GM10847 (cell line): Measurements from ENCODE around the gene RNF224.

Experiments used
- POLR2A ChIP-seq: IDR thresholded peaks from 2 replicates; pipeline ENCODE4 v1.6.1; 2011; ENCODE audit not compliant: insufficient read length; ENCODE audit errors: extremely low read depth

Gene RNF224

GRCh38 chr9:137256856-137257255, 29.6 kb downstream of the RNF224 start:
- no peak for TF ChIP-seq POLR2A

GRCh38 chr9:137262909-137263285, 35.6 kb downstream of the RNF224 start:
- no peak for TF ChIP-seq POLR2A

GRCh38 chr9:137263506-137263905, 36.2 kb downstream of the RNF224 start:
- no peak for TF ChIP-seq POLR2A

- no peak for TF ChIP-seq POLR2A
These were observed 36.8 kb downstream of the RNF224 start for GRCh38 chr9:137264067-137264466.

GRCh38 chr9:137265496-137266161, 38.3 kb downstream of the RNF224 start:
- no peak for TF ChIP-seq POLR2A

- no peak for TF ChIP-seq POLR2A
These were observed 38.8 kb downstream of the RNF224 start for GRCh38 chr9:137266162-137266527.

- TF ChIP-seq POLR2A = no peak
These were observed 39.5 kb downstream of the RNF224 start for GRCh38 chr9:137266585-137267453.

GRCh38 chr9:137267933-137268355, 40.6 kb downstream of the RNF224 start:
- no peak for TF ChIP-seq POLR2A

- no peak for TF ChIP-seq POLR2A
These were observed 41.4 kb downstream of the RNF224 start for GRCh38 chr9:137268538-137269201.

GRCh38 chr9:137269231-137269772, 42.0 kb downstream of the RNF224 start:
- TF ChIP-seq POLR2A = no peak

GRCh38 chr9:137270929-137271695, 43.8 kb downstream of the RNF224 start:
- no peak for TF ChIP-seq POLR2A

- TF ChIP-seq POLR2A = no peak
These were observed 44.4 kb downstream of the RNF224 start for GRCh38 chr9:137271696-137272076.

- TF ChIP-seq POLR2A = no peak
These were observed 45.2 kb downstream of the RNF224 start for GRCh38 chr9:137272241-137273094.

GRCh38 chr9:137273095-137273490, 45.8 kb downstream of the RNF224 start:
- no peak for TF ChIP-seq POLR2A

GRCh38 chr9:137273611-137274320, 46.5 kb downstream of the RNF224 start:
- no peak for TF ChIP-seq POLR2A
